Keratinocyte (primary cell): ENCODE results near the gene FANCD2. TPM values are rescaled to one million over a fixed set of nuclear protein-coding genes. Genes with fewer than 3 reads are reported as not detected.

Experiments
- DNase-seq: peaks from one replicate; pipeline ENCODE4 v3.0.0-alpha.2; 2011; ENCODE audit warnings: low read depth, missing footprints, low spot score
- FAIRE-seq: peaks from 2 replicates; lab custom pipeline; 2011; peaks lifted over from hg19 to GRCh38; lab: Jason Lieb, UNC
- H2AFZ ChIP-seq: 2 replicates; pipeline ENCODE4 v1.6.0; 2012; ENCODE audit warnings: low read length, control low read depth, inconsistent platforms; ENCODE audit not compliant: control insufficient read depth
- H3K27ac ChIP-seq: 2 replicates; pipeline ENCODE4 v1.5.1; 2011; ENCODE audit warnings: low read length; ENCODE audit not compliant: control insufficient read depth, insufficient read depth
- H3K27me3 ChIP-seq: 3 replicates; pipeline ENCODE4 v1.6.0; 2011; ENCODE audit warnings: low read length; ENCODE audit not compliant: control insufficient read depth, insufficient read depth; ENCODE audit errors: extremely low read depth
- H3K36me3 ChIP-seq, 2 experiments: 2 replicates in 1 of 2; 3 replicates in 1 of 2; pipeline ENCODE4 v1.5.1; 2011; ENCODE audit warnings: low read length in 2 of 2, mild to moderate bottlenecking in 1 of 2; ENCODE audit not compliant: control insufficient read depth in 2 of 2, insufficient read depth in 2 of 2; ENCODE audit errors: extremely low read depth in 1 of 2
- H3K4me1 ChIP-seq: 3 replicates; pipeline ENCODE4 v1.5.1; 2011; ENCODE audit warnings: low read length; ENCODE audit not compliant: control insufficient read depth, insufficient read depth; ENCODE audit errors: extremely low read depth
- H3K4me2 ChIP-seq: 3 replicates; pipeline ENCODE4 v1.6.0; 2011; ENCODE audit warnings: low read depth, low read length; ENCODE audit not compliant: control insufficient read depth, insufficient read depth; ENCODE audit errors: extremely low read depth
- H3K4me3 ChIP-seq, 3 experiments: fragments of 200-600 bp in 1 of 3; sonication (generic) in 1 of 3; 2 replicates in 2 of 3; 3 replicates in 1 of 3; pipeline ENCODE4 v1.5.1; 2011 to 2016; ENCODE audit warnings: low read length in 3 of 3, mild to moderate bottlenecking in 3 of 3, control low read depth in 2 of 3, inconsistent platforms in 1 of 3, low read depth in 1 of 3, mixed read lengths in 1 of 3, mixed run types in 1 of 3, moderate library complexity in 1 of 3; ENCODE audit not compliant: control insufficient read depth in 2 of 3, insufficient read depth in 2 of 3; ENCODE audit errors: extremely low read depth in 1 of 3
- H3K79me2 ChIP-seq: 2 replicates; pipeline ENCODE4 v1.6.0; 2012; ENCODE audit warnings: low read length; ENCODE audit not compliant: control insufficient read depth, insufficient read depth
- H3K9ac ChIP-seq: 3 replicates; pipeline ENCODE4 v1.6.0; 2011; ENCODE audit warnings: low read length; ENCODE audit not compliant: control insufficient read depth, insufficient read depth; ENCODE audit errors: extremely low read depth
- H3K9me1 ChIP-seq: 3 replicates; pipeline ENCODE4 v1.6.0; 2011; ENCODE audit warnings: low read length; ENCODE audit not compliant: control insufficient read depth, insufficient read depth; ENCODE audit errors: extremely low read depth
- H3K9me3 ChIP-seq: 2 replicates; pipeline ENCODE4 v1.5.1; 2012; ENCODE audit warnings: low read depth, low read length; ENCODE audit not compliant: control insufficient read depth
- H4K20me1 ChIP-seq: 3 replicates; pipeline ENCODE4 v1.6.0; 2011; ENCODE audit warnings: low read length; ENCODE audit not compliant: control insufficient read depth, insufficient read depth; ENCODE audit errors: extremely low read depth
- EZH2 ChIP-seq: IDR thresholded peaks from one replicate; pipeline ENCODE4 v1.6.1; 2012; ENCODE audit warnings: inconsistent platforms, mild to moderate bottlenecking, low read length, moderate library complexity
- dilution Hi-C: fragments of 300-500 bp; cut with MboI; formaldehyde crosslinking; loops from one replicate; pipeline ENCODE4 v1.7.0; 2020; ENCODE audit warnings: low sequenced_read_pairs; ENCODE audit not compliant: extremely low pct_ligation_motif_present
- polyA plus RNA-seq, 5 experiments: library from polyadenylated mRNA; depleted of rRNA in 3 of 5; stranded (reverse) in 3 of 5; stranded (forward) in 1 of 5; unstranded in 1 of 5; fragments of >200 nt; gene quantifications; 1 replicate in 1 of 5; 2 replicates in 3 of 5; 3 replicates in 1 of 5; pipeline versions ENCODE4 v1.2.1 to v1.2.3, GENCODE V29; 2011 to 2012; ENCODE audit warnings: missing spikeins in 2 of 5, low read depth in 1 of 5, low replicate concordance in 1 of 5
- TF ChIP-seq, protein P1 (sequence below), 3 experiments: IDR thresholded peaks in 1 of 3; conservative IDR thresholded peaks in 1 of 3; optimal IDR thresholded peaks in 1 of 3; 2 replicates in 2 of 3; 3 replicates in 1 of 3; pipeline versions ENCODE3 to v1.5.1; 2011; ENCODE audit warnings: low read length in 3 of 3, mild to moderate bottlenecking in 3 of 3, moderate library complexity in 2 of 3, control low read depth in 1 of 3, inconsistent platforms in 1 of 3; ENCODE audit not compliant: insufficient read depth in 2 of 3; ENCODE audit errors: extremely low read depth in 1 of 3

The FANCD2 gene
- polyA plus RNA-seq, 1 donor (not counting 4 experiments of a cell fraction or from before 2014, with no cell fraction given) = 12.5 TPM

DNA sequence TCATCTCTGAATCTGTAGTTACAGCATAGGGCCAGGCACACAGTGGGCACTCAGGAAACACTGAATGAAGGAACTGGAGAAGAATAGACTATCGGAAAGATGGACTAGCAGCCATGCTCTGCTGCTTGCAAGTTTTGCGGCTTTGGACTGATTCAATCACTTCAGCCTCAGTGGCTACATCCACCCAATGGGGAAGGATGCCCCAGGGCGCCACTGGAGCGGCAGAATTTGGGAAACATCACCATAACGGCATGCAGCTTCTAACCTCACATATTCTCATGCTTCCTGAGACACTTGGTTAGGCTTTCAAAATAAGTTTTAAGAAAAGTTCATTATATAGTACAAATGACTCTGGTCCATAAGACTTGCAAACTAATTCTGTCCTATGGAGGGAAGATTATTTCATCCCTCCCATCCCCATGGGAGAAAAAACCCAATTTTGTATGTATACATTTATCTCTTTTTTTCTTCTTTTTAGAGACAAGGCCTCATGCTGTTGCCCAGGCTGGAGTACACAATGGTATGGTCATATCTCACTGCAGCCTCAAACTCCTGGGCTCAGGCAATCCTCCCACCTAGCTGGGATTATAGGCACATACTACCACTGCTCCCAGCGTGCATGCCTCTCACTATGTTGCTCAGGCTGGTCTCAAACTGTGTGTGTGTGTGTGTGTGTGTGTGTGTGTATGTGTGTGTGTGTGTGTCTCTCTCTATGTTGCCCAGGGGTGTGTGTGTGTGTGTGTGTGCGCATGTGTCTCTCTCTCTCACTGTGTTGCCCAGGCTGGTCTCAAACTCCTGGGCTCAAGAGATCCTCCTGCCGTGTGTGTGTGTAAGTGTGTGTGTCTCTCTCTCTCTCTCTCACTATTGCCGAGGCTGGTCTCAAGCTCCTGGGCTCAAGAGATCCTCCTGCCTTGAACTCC is 4.1 kb upstream of the FANCD2 start:
- no peak for DNase-seq
- no peak overlapping the region for H3K4me2 ChIP-seq
- no peak overlapping the region for H3K27ac ChIP-seq
- no peak for TF ChIP-seq EZH2
- TF ChIP-seq, protein P1, sequence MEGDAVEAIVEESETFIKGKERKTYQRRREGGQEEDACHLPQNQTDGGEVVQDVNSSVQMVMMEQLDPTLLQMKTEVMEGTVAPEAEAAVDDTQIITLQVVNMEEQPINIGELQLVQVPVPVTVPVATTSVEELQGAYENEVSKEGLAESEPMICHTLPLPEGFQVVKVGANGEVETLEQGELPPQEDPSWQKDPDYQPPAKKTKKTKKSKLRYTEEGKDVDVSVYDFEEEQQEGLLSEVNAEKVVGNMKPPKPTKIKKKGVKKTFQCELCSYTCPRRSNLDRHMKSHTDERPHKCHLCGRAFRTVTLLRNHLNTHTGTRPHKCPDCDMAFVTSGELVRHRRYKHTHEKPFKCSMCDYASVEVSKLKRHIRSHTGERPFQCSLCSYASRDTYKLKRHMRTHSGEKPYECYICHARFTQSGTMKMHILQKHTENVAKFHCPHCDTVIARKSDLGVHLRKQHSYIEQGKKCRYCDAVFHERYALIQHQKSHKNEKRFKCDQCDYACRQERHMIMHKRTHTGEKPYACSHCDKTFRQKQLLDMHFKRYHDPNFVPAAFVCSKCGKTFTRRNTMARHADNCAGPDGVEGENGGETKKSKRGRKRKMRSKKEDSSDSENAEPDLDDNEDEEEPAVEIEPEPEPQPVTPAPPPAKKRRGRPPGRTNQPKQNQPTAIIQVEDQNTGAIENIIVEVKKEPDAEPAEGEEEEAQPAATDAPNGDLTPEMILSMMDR (optimal IDR thresholded peaks at IDR 0.05 in 1 of 3, IDR thresholded peaks at IDR 0.05 in 1 of 3, conservative IDR thresholded peaks at IDR 0.05 in 1 of 3; ENCODE audit: extremely low read depth in 1 of 3, insufficient read depth in 2 of 3, low read length in 3 of 3) = no peak
- H3K9ac ChIP-seq = no peak overlapping the region
- peaks cover 16 to 17% of the 10 kb centered on the region in 2 experiments for H3K36me3 ChIP-seq
- FAIRE-seq = no peak
- H3K27me3 ChIP-seq = no peaks in the 10 kb centered on the region
- H3K79me2 ChIP-seq = peaks cover 21% of the 10 kb centered on the region
- H3K9me3 ChIP-seq = no peaks in the 10 kb centered on the region
- peaks cover 22% of the 10 kb centered on the region for H3K4me1 ChIP-seq
- H3K4me3 ChIP-seq = no peak overlapping the region
- H3K9me1 ChIP-seq = peaks cover 3% of the 10 kb centered on the region
- dilution Hi-C loops = no loop called here
- no peak overlapping the region for H2AFZ ChIP-seq
- no peaks in the 10 kb centered on the region for H4K20me1 ChIP-seq

DNA sequence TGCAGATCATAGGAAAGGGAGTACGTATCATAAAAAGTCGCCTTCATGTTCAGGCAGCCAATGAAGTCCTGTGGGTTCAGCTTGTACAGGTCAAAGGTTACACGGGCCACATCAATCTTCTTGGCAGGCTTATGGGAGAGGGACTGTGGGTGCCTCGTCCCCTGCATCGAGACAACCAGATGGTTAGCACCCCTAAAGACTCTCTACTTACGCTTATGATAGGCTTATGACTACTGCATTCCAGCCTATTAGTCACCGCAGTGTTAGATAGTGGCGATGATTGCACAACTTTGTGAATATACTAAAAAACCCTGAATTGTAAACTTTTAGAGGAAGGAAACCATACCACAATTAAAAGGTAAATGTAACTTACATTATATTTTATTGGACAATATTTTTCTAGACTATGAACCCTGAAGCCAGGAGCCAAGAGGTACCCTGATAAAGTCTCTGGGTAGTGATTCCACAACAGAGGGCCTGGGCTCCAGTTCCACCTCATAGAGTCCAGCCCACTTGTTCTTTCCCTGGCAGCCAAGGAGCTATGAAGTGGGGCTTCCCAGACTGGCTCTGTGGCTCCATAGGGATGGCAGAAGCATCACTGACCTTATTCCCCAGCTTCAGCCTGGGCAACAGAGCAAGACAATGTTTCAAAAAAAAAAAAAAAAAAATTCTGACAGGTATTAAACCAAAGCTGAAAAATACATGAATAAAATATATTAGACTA is 2.5 kb upstream of the FANCD2 start:
- H3K4me3 ChIP-seq = no peak overlapping the region
- DNase-seq (peak; percentile 19), FAIRE-seq (peak; percentile 36)
- H3K9me3 ChIP-seq = no peaks in the 10 kb centered on the region
- TF ChIP-seq EZH2 = no peak
- TF ChIP-seq, protein P1 (optimal IDR thresholded peaks at IDR 0.05 in 1 of 3, IDR thresholded peaks at IDR 0.05 in 1 of 3, conservative IDR thresholded peaks at IDR 0.05 in 1 of 3; ENCODE audit: extremely low read depth in 1 of 3, insufficient read depth in 2 of 3, low read length in 3 of 3) = no peak
- H3K27me3 ChIP-seq = no peaks in the 10 kb centered on the region
- H3K36me3 ChIP-seq = peaks cover 11 to 16% of the 10 kb centered on the region in 2 experiments
- H3K4me2 ChIP-seq = peak overlapping the region; percentile 42
- H3K79me2 ChIP-seq = peaks cover 25% of the 10 kb centered on the region
- peak overlapping the region; percentile 50 for H3K27ac ChIP-seq
- dilution Hi-C loops = no loop called here
- no peaks in the 10 kb centered on the region for H4K20me1 ChIP-seq
- peaks cover 25% of the 10 kb centered on the region for H3K4me1 ChIP-seq
- H2AFZ ChIP-seq = no peak overlapping the region
- peak overlapping the region; percentile 15 for H3K9ac ChIP-seq
- peaks cover 3% of the 10 kb centered on the region for H3K9me1 ChIP-seq
